ENCODE measurements around the gene PPP4C. TPM values are rescaled to one million over a fixed set of nuclear protein-coding genes. Genes with fewer than 3 reads are reported as not detected.

PPP4C gene
- total and polyA plus RNA-seq, 2 of the 8 experiments (the other 6 are each of a cell fraction or from before 2014, with no cell fraction given): 148 to 298 TPM

- Histone ChIP-seq H4K8ac (ENCODE audit: extremely low read depth, insufficient read depth, low read length) (peak overlapping the region; percentile 30), H2BK5ac (ENCODE audit: low read depth, low read length) (peak overlapping the region; percentile 96; the same call in 1 of the 2 replicates), H2AK5ac (ENCODE audit: low read depth, low read length) (no peak overlapping the region), H3K36me3 (ENCODE audit: control insufficient read depth in 2 of 4, insufficient read depth in 4 of 4, low read length in 3 of 4) (peaks cover 19 to 49% (median 45%) of the 10 kb centered on the region in 4 experiments), H4K5ac (ENCODE audit: insufficient read length, low read depth, low read length) (no peak overlapping the region), H3K4me3 (ENCODE audit: extremely low read depth in 1 of 4, insufficient read depth in 2 of 4, low read depth in 3 of 4, low read length in 4 of 4) (peak overlapping the region; percentile 71 to 92 (median 88)), H3K4me2 (ENCODE audit: insufficient read depth in 1 of 2, low read depth in 2 of 2, low read length in 2 of 2) (peak overlapping the region; percentile 73 to 81), H3K14ac (ENCODE audit: insufficient read length) (no peak overlapping the region), H3K27ac (ENCODE audit: low read depth, low read length) (0 out of 2 replicates have a peak overlapping the region, but pooled peaks have one; percentile 25), H3K79me1 (ENCODE audit: low read depth, low read length) (peaks cover 9% of the 10 kb centered on the region; the same call in 1 of the 2 replicates), H2BK20ac (ENCODE audit: low read length) (no peak overlapping the region), H3K9ac (replicated peaks in 1 of 4; ENCODE audit: extremely low read depth in 1 of 4, low read depth in 3 of 4, low read length in 3 of 4) (peak overlapping the region in 3 of 4 experiments; percentile 81 to 85 (median 83); a peak in 5 of 7 replicates), H3K9me3 (ENCODE audit: insufficient read depth in 2 of 2, low read depth in 1 of 2, low read length in 1 of 2) (no peaks in the 10 kb centered on the region), H3K23ac (ENCODE audit: insufficient read length) (no peak overlapping the region), H2BK12ac (ENCODE audit: low read depth, low read length) (0 out of 2 replicates have a peak overlapping the region, but pooled peaks have one; percentile 43), H3K4me1 (replicated peaks in 1 of 4; ENCODE audit: control insufficient read depth in 3 of 4, insufficient read depth in 4 of 4, low read length in 3 of 4) (peaks cover 6 to 23% (median 11%) of the 10 kb centered on the region in 4 experiments), H3K27me3 (replicated peaks in 1 of 4; ENCODE audit: control insufficient read depth in 3 of 4, extremely low read depth in 1 of 4, insufficient read depth in 3 of 4, low read length in 3 of 4) (no peaks in the 10 kb centered on the region), H2BK120ac (replicated peaks; ENCODE audit: low read depth, low read length) (no peak overlapping the region), H3K23me2 (ENCODE audit: low read depth, low read length) (peaks cover 18% of the 10 kb centered on the region), H2AFZ (ENCODE audit: low read length) (no peak overlapping the region), H4K91ac (replicated peaks; ENCODE audit: insufficient read length, low read length) (no peak overlapping the region), H3K18ac (ENCODE audit: extremely low read depth, low read length) (peak overlapping the region; percentile 32; the same call in 1 of the 2 replicates), H3K4ac (replicated peaks; ENCODE audit: insufficient read length, low read depth, low read length) (no peak overlapping the region), H4K20me1 (replicated peaks in 1 of 2; ENCODE audit: control insufficient read depth in 1 of 2, insufficient read depth in 2 of 2, low read length in 2 of 2) (peaks cover 16 to 35% of the 10 kb centered on the region in 2 experiments), H3K79me2 (ENCODE audit: control insufficient read depth in 1 of 2, insufficient read depth in 2 of 2, low read length in 2 of 2) (peaks cover 15 to 30% of the 10 kb centered on the region in 2 experiments), H2BK15ac (ENCODE audit: low read length) (no peak overlapping the region), H3K56ac (replicated peaks; ENCODE audit: insufficient read length, low read depth, low read length) (no peak overlapping the region)
- FAIRE-seq: no peak
- no peak for DNase-seq (ENCODE audit: low read depth in 1 of 2, low spot score in 2 of 2)
- CTCF ChIA-PET (ENCODE audit: partially characterized antibody): interaction anchor here (0.8 to 7.3 kb wide), 7 partner anchors 10 to 67 kb away, joined by 3 to 51 read pairs (median 6); partner anchors contain the start of genes GDPD3, PPP4C and TBX6
- POLR2A ChIA-PET (ENCODE audit: partially characterized antibody): interaction anchor here (0.7 to 21.2 kb wide), 12 partner anchors 11 to 531 kb away, joined by 3 to 353 read pairs (median 4); partner anchors contain the start of genes PPP4C, TBX6, TLCD3B and YPEL3
- 86% methylated on average over 21 of the region's 21 CpGs; no CpG with 5 or more reads in 1 of the 2 experiments for WGBS, 2 experiments (ENCODE audit: extremely low coverage in 1 of 2, insufficient coverage in 1 of 2, insufficient read length in 1 of 2, insufficient replicate concordance in 2 of 2, low coverage in 1 of 2, low lambda C conversion rate in 2 of 2, missing lambda C conversion rate in 1 of 2)
- TF ChIP-seq TCF12 (IDR thresholded peaks at IDR 0.05; ENCODE audit: low read depth, low read length) (no peak), ATF2 (IDR thresholded peaks at IDR 0.05; ENCODE audit: low read length) (no peak), CHD1 (IDR thresholded peaks at IDR 0.05; ENCODE audit: low read depth, low read length) (no peak), MAFK (IDR thresholded peaks at IDR 0.05; ENCODE audit: low read depth, low read length) (no peak), CEBPB (IDR thresholded peaks at IDR 0.05; ENCODE audit: low read depth, low read length) (no peak), SP2 (IDR thresholded peaks at IDR 0.05; ENCODE audit: low read length) (no peak), CTBP2 (IDR thresholded peaks at IDR 0.05; ENCODE audit: borderline replicate concordance, insufficient read depth, insufficient read length, low read length) (no peak), KDM1A (IDR thresholded peaks at IDR 0.05; ENCODE audit: borderline replicate concordance, low read length) (no peak), ZNF274 (IDR thresholded peaks at IDR 0.05; ENCODE audit: borderline replicate concordance, extremely low read depth, low read length) (no peak), NRF1 (IDR thresholded peaks at IDR 0.05; ENCODE audit: low read depth, low read length) (no peak)
Observed at GRCh38 chr16:30066761-30067583, 8.8 kb upstream of the PPP4C start.
